Neutrophil (primary cell): Measurements from ENCODE around the gene DCC.

Source experiments
- H3K27ac ChIP-seq: fragments of 200-600 bp; sonication (generic); 2 replicates; pipeline ENCODE4 v1.5.1; 2016; ENCODE audit warnings: mild to moderate bottlenecking, moderate library complexity
- H3K27me3 ChIP-seq: fragments of 200-600 bp; sonication (generic); 2 replicates; pipeline ENCODE4 v1.6.0; 2016; ENCODE audit warnings: mild to moderate bottlenecking
- H3K36me3 ChIP-seq: fragments of 200-600 bp; sonication (generic); 2 replicates; pipeline ENCODE4 v1.5.1; 2017
- H3K4me1 ChIP-seq, 2 experiments: fragments of 200-600 bp in 1 of 2; sonication (generic) in 1 of 2; 1 replicate in 1 of 2; 2 replicates in 1 of 2; pipeline versions ENCODE4 v1.5.1 to v1.6.1; 2013 to 2016; ENCODE audit warnings: low read depth in 1 of 2, low read length in 1 of 2, mild to moderate bottlenecking in 1 of 2, moderate library complexity in 1 of 2; ENCODE audit not compliant: control insufficient read depth in 1 of 2, insufficient read depth in 1 of 2
- H3K4me3 ChIP-seq, 2 experiments: fragments of 200-600 bp in 1 of 2; sonication (generic) in 1 of 2; 1 replicate in 1 of 2; 2 replicates in 1 of 2; pipeline ENCODE4 v1.5.1; 2013 to 2016; ENCODE audit warnings: low read depth in 1 of 2, low read length in 1 of 2, mild to moderate bottlenecking in 1 of 2, moderate library complexity in 1 of 2
- H3K9me3 ChIP-seq: fragments of 200-600 bp; sonication (generic); 2 replicates; pipeline ENCODE4 v1.5.1; 2016
- TF ChIP-seq, protein P1 (sequence below): fragments of 200-600 bp; sonication (generic); IDR thresholded peaks from 2 replicates; pipeline ENCODE4 v1.5.1; 2016; ENCODE audit warnings: antibody characterized with exemption

DCC gene

DNA sequence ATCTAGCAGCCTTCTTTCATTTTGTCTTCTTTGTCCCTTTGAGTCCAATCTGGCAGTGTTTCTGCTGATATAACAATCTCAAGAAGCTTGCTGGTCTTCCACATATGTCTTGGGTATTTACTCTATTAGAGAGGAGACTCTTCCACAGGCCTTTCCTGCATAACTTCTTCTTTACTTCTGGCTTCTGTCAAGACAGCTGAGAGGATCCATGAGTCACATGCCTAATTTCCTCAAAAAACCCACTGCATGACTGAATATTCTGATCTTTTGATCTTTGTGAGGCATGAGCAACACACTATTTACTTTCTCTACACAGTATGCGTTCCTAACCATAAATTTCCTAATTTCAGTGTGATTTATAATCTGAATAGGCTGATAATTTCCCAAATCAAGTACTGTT, 5.1 kb upstream of the DCC start:
- Histone ChIP-seq H3K4me3 (no peak overlapping the region), H3K27ac (no peak overlapping the region), H3K27me3 (peaks cover 17% of the 10 kb centered on the region), H3K4me1 (no peaks in the 10 kb centered on the region), H3K36me3 (no peaks in the 10 kb centered on the region), H3K9me3 (no peaks in the 10 kb centered on the region)
- TF ChIP-seq, protein P1, sequence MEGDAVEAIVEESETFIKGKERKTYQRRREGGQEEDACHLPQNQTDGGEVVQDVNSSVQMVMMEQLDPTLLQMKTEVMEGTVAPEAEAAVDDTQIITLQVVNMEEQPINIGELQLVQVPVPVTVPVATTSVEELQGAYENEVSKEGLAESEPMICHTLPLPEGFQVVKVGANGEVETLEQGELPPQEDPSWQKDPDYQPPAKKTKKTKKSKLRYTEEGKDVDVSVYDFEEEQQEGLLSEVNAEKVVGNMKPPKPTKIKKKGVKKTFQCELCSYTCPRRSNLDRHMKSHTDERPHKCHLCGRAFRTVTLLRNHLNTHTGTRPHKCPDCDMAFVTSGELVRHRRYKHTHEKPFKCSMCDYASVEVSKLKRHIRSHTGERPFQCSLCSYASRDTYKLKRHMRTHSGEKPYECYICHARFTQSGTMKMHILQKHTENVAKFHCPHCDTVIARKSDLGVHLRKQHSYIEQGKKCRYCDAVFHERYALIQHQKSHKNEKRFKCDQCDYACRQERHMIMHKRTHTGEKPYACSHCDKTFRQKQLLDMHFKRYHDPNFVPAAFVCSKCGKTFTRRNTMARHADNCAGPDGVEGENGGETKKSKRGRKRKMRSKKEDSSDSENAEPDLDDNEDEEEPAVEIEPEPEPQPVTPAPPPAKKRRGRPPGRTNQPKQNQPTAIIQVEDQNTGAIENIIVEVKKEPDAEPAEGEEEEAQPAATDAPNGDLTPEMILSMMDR, result no peak

DNA sequence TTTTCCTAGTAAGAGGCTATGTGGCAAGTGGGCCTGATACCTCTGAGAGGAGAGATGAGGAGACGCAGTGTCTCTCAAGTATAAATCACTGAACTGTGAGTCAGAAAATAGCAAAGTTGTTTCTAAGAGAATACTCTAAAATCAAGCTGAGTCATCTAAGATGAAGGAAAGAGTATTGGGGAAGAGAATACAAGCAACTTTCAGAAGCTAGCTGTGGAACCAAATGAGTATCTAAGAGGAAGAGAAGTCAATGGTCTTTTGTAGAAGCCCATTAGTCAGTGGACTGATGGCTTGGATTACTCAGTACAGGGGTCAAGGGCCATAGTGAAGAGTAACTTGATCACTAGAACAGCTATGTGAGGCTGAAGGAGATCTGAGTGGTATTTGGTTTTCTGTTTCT, 2.7 kb upstream of the DCC start:
- Histone ChIP-seq H3K4me3 (no peak overlapping the region), H3K4me1 (no peaks in the 10 kb centered on the region), H3K9me3 (no peaks in the 10 kb centered on the region), H3K27ac (no peak overlapping the region), H3K27me3 (peaks cover 41% of the 10 kb centered on the region), H3K36me3 (no peaks in the 10 kb centered on the region)
- TF ChIP-seq, protein P1, result no peak

DNA sequence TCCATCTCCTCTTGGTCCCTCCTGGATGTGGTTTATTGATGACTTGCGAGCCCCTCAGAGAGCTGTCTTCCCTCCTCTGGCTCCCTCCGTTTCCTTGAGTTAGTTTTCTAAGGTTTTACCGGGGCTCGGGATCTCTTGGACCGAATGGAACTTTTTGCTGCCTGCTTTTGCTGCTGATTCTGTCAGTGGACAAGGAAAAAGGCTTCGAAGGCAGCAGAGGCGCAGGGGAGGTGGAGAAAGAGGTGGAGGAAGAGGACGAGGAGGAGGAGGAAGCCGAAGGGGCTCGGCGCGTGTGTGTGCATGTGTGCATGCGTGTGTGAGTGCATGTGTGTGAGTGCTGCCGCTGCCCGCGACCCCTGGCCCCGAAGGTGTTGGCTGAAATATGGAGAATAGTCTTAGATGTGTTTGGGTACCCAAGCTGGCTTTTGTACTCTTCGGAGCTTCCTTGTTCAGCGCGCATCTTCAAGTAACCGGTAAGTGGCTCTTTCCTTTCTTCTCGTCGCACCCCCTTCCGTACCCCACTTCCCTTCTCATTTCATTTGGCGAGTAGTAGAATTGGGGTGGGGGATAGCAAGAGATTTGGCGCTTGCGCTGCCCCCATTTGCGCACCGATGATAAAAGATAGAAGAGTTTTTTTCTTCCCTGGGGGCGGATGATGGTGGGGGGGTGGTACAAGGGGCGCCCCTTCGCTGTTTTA, 557 bp downstream of the DCC start:
- Histone ChIP-seq H3K4me1 (no peaks in the 10 kb centered on the region), H3K36me3 (no peaks in the 10 kb centered on the region), H3K27me3 (peaks cover 64% of the 10 kb centered on the region), H3K27ac (no peak overlapping the region), H3K9me3 (no peaks in the 10 kb centered on the region), H3K4me3 (no peak overlapping the region)
- TF ChIP-seq, protein P1, result no peak

DNA sequence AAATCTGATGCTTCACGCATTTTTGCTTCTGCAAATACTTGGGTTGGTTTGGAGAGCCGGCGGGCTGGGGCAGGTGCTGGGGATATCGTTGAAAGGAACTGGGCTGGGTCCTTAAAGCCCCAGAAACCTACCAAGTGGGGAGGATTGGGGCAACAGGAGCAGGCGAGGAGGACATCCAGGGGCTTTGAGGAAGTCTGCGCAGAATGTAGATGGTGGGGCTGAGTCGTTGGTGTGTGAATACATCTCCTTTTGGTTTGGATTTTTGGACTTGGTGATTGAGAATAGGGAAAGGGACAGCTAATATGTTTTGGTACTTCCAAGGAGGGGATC, 1.1 kb downstream of the DCC start:
- no peak overlapping the region for H3K27ac ChIP-seq
- H3K4me1 ChIP-seq, result no peaks in the 10 kb centered on the region
- H3K9me3 ChIP-seq, result no peaks in the 10 kb centered on the region
- peaks cover 64% of the 10 kb centered on the region for H3K27me3 ChIP-seq
- H3K36me3 ChIP-seq, result no peaks in the 10 kb centered on the region
- TF ChIP-seq, protein P1, result no peak
- H3K4me3 ChIP-seq, result no peak overlapping the region

DNA sequence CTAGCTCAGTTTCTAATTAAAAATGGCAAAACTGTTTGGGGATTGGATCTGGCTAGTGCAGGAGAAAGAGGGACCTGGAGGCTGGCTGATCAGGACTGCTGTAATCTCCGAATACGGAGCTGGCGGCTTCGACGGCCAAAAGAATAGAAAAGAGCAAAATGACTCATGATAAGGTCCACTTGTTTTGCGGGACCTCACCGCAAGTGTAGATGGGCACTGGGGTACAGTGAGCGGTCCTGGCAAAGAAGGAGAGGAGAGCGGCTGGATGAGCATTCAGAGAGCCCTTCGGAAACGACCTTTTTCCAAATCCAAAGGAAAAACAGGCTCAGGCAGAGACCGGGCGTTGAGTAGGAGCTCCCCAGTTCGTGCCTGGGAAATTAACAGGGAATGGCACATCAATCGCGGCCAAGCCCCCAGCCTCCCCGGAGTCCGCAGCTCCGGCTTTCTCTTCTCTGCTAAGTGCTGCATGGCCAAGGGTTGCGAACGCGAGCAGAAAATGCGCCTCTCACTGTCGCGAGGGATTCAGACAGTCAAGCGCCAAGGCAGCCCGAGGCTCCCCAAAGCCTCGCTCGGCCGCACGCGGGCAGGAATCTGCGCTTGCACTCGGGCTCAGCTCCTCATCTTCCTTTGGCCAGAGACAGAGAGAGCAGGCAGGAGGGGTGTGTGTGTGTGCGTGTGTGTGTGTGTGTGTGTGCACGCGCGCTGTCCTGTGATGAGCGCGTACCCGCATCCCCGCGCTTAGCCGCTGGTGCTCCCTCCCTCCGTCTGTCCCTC, 1.8 kb downstream of the DCC start:
- no peaks in the 10 kb centered on the region for H3K9me3 ChIP-seq
- H3K4me1 ChIP-seq, result no peaks in the 10 kb centered on the region
- no peak overlapping the region for H3K4me3 ChIP-seq
- H3K36me3 ChIP-seq, result no peaks in the 10 kb centered on the region
- TF ChIP-seq, protein P1, result no peak
- H3K27ac ChIP-seq, result no peak overlapping the region
- peaks cover 64% of the 10 kb centered on the region for H3K27me3 ChIP-seq
